HG03039 (cell line): ENCODE data around the gene RAB27A.
A peak's percentile ranks its signal among the peaks of the same experiment; 100 is the strongest.
"Not testable (repeated sequence)": the region's sequence is repeated elsewhere in the genome, so short reads cannot be mapped to it uniquely, and the experiment has no call there.

Source experiments
- ATAC-seq: cut with Tn5 transposase; IDR thresholded peaks from one replicate; pipeline ENCODE4 v1.9.1; 2021; ENCODE audit warnings: mild to moderate bottlenecking, moderate library complexity; ENCODE audit not compliant: unreplicated experiment

The RAB27A gene

GRCh38 chr15:55289746-55290527 lies at the start of gene RAB27A:
TSS of gene RAB27A (minus strand) at chr15:55289813. CDS start at chr15:55234934, 54,879 bp downstream.
- ATAC-seq = peak; percentile 72

DNA sequence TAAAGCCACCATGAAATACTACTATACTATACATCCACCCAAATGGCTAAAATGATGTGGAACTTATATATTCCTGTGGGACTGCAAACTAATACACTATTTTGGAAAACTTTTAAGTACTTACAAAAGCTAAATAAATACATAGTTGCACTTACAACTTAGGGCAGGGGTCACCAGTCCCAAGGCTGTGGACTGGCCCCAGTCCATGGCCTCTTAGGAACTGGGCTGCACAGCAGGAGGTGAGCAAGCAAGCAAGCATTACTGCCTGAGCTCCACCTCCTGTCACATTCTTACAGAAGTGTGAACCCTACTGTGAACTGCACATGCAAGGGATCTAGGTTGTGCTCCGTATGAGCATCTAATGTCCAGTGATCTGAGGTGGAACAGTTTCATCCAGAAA lies 47.5 kb upstream of the RAB27A start:
- no peak for ATAC-seq

GRCh38 chr15:55334997-55335396 lies 45.4 kb upstream of the RAB27A start:
- ATAC-seq = no peak

DNA sequence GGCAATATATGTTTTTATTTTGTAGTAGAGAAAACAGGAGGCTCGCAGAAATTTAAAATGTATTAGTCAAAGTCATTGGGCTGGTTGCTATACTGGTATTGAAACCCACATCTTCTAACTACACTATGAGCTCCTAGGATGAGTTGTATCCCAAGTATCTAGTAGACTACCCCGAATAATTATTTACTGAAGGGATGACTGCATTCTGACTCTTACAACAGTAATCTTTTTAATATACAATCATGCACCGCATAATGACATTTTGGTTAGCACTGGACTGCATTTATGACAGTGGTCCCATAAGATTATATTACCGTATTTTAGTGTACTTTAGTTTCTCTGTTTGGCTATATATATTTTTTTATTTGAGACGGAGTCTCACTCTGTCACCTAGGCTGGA lies 44.8 kb upstream of the RAB27A start:
- no peak for ATAC-seq

GRCh38 chr15:55327387-55327786 lies 37.8 kb upstream of the RAB27A start:
- no peak for ATAC-seq

GRCh38 chr15:55322467-55322866 lies 32.9 kb upstream of the RAB27A start:
- ATAC-seq = no peak

DNA sequence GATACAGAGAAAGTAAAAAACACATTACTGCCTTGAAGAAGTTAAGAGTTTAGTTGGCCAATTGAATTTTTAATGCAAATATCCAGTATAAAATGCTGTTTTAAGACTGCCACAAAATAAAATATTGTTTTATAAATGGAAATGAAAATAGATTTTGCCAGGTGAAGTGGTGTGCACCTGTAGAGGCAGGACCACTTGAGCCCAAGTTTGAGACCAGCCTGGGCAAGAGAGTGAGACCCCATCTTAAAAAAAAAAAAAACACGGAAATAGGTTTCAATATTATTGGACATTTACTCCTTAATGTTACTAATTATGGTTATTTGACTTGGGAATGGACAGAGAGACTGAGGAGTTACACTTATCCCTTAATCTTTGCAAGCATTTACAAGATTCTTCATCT lies 31.4 kb upstream of the RAB27A start:
- no peak for ATAC-seq

DNA sequence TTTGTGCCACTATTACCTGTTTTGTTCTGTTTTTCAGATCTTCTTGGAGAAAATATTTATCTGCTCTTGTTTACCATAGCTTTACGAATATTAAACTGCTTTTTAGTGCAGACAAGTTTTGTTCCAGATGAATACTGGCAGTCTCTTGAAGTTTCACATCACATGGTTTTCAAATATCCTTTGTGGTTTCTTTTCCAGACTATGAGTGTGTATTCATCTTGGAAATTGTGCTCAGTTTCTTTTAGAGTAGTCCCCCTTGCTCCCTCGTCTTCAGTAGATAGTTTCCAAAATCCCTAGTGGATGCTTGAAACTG lies 30.6 kb upstream of the RAB27A start:
- no peak for ATAC-seq

GRCh38 chr15:55319537-55320237 lies 30.1 kb upstream of the RAB27A start:
- ATAC-seq = no peak

DNA sequence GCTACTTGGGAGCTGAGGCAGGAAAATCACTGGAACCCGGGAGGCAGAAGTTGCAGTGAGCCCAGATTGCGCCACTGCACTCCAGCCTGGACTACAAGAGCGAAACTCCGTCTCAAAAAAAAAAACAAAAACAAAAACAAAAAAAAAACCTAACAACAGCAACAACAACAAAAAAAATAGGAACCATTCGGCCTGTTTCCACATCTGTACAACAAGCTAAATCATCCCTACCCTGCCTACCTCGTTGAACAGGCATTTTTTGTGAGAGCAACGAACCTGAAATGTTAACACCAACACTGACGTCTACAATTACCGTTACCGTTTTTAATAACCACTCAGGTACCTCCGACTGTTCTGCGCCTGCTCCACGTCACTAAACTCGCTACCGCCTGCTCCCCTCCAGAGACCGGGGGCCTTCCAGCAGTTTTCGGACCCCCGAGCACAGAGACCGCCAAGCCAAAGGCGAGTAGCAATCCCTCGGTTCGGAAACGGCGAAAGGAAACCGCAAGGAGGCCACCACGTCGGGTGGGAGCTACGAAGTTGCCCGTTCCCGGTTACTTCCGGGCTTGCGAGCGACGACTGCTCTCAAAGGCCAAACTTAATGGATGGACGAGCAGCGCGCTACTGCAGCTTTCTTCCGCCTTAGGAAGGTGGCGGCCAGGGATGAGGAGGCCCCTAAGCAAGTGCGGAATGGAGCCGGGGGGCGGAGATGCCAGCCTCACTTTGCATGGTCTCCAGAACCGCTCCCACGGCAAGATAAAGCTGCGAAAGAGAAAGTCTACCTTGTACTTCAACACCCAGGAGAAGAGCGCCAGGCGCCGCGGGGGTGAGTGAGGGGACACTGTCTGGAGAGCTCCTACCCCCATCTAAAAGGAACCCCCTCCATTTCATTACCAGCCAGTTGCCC lies 29.2 kb upstream of the RAB27A start, which contains the start of the genes PIGB and PIGBOS1:
Gene PIGB, plus strand, starts transcription at position 635 of the 907 bp plus-strand sequence. Its CDS starts 29 bp downstream, at position 664.
Gene PIGBOS1, minus strand, starts transcription at position 536 of the 907 bp plus-strand sequence. CDS start 1,331 bp downstream, outside the sequence.
- ATAC-seq = peak; percentile 86

- ATAC-seq = not testable (repeated sequence)
Observed at GRCh38 chr15:55302801-55303200, 13.2 kb upstream of the RAB27A start.

- no peak for ATAC-seq
Observed at GRCh38 chr15:55297315-55297714, 7.7 kb upstream of the RAB27A start.

GRCh38 chr15:55290528-55291057 lies 980 bp upstream of the RAB27A start:
- ATAC-seq = peak; percentile 67

GRCh38 chr15:55289011-55289745 lies 435 bp downstream of the RAB27A start:
- ATAC-seq = peak; percentile 20

- ATAC-seq = no peak
Observed at GRCh38 chr15:55288006-55288717, 1.5 kb downstream of the RAB27A start.

DNA sequence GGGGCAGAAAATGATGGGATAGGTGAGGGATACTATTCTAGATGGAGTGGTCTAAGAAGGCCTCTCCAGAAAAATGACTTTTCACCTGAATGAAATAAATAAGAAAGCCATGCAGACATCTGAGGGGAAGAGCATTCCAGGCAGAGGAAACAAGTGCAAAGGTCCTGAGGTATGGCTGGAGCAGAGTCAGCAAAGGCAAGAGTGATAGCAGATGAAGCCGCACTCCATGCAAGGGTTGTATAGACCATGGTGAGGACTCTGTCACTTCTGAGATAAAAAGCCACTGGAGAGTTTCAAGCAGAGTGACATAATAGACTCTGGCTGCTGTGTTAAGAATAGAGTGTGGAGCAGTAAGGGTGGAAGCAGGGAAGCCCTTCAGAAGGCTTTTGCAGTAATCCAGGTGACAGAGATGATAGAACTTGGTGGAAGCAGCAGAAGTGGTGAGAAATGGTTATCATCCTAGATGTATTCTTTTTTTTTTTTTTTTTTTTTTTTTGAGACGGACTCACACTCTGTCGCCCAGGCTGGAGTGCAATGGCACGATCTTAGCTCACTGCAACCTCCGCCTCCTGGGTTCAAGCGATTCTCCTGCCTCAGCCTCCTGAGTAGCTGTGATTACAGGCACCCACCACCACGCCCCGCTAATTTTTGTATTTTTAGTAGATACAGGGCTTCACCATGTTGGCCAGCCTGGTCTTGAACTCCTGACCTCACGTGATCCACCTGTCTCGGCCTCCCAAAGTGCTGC lies 3.0 kb downstream of the RAB27A start:
- ATAC-seq = not testable (repeated sequence)

- no peak for ATAC-seq
Observed at GRCh38 chr15:55284426-55284825, 5.2 kb downstream of the RAB27A start.

GRCh38 chr15:55283379-55284147 lies 6.0 kb downstream of the RAB27A start:
- ATAC-seq = no peak
